H9 (cell line): ENCODE results near the gene ERN1. TPM values are rescaled to one million over a fixed set of nuclear protein-coding genes. Genes with fewer than 3 reads are reported as not detected.

Experiments used
- DNase-seq: peaks from one replicate; pipeline ENCODE4 v3.0.0-alpha.2; 2017
- H2AFZ ChIP-seq: one replicate; pipeline ENCODE4 v1.6.1; 2013; ENCODE audit warnings: mild to moderate bottlenecking, low read length, control low read depth, moderate library complexity
- H2AK5ac ChIP-seq: 2 replicates; pipeline ENCODE4 v1.6.1; 2013; ENCODE audit warnings: low read length, control low read depth, mixed read lengths; ENCODE audit not compliant: insufficient read length
- H2BK120ac ChIP-seq: one replicate; pipeline ENCODE4 v1.6.1; 2013; ENCODE audit warnings: low read depth, mild to moderate bottlenecking, low read length, control low read depth, inconsistent platforms; ENCODE audit not compliant: poor library complexity, severe bottlenecking
- H2BK12ac ChIP-seq: 2 replicates; pipeline ENCODE4 v1.6.1; 2013; ENCODE audit warnings: low read length, control low read depth, mixed read lengths, low read depth; ENCODE audit not compliant: insufficient read length
- H2BK15ac ChIP-seq: 2 replicates; pipeline ENCODE4 v1.6.1; 2013; ENCODE audit warnings: low read depth, low read length, control low read depth
- H2BK20ac ChIP-seq: one replicate; pipeline ENCODE4 v1.6.1; 2013; ENCODE audit warnings: low read depth, mild to moderate bottlenecking, low read length, control low read depth, inconsistent platforms; ENCODE audit not compliant: poor library complexity, severe bottlenecking
- H2BK5ac ChIP-seq: 2 replicates; pipeline ENCODE4 v1.6.1; 2013; ENCODE audit warnings: low read length, control low read depth, mixed read lengths; ENCODE audit not compliant: insufficient read length
- H3K14ac ChIP-seq: 2 replicates; pipeline ENCODE4 v1.6.1; 2013; ENCODE audit warnings: low read length, control low read depth; ENCODE audit not compliant: insufficient read depth
- H3K18ac ChIP-seq: 2 replicates; pipeline ENCODE4 v1.6.1; 2013; ENCODE audit warnings: low read depth, mild to moderate bottlenecking, mixed read lengths, low read length, control low read depth; ENCODE audit not compliant: insufficient read length
- H3K23ac ChIP-seq: 2 replicates; pipeline ENCODE4 v1.6.1; 2013; ENCODE audit warnings: low read length, control low read depth, mixed read lengths, low read depth; ENCODE audit not compliant: insufficient read length
- H3K23me2 ChIP-seq: 2 replicates; pipeline ENCODE4 v1.6.1; 2013; ENCODE audit warnings: low read depth, mild to moderate bottlenecking, mixed read lengths, low read length, control low read depth; ENCODE audit not compliant: insufficient read length, poor library complexity, severe bottlenecking
- H3K27ac ChIP-seq: 2 replicates; pipeline ENCODE4 v1.5.1; 2013; ENCODE audit warnings: low read length, control low read depth, mixed read lengths, low read depth; ENCODE audit not compliant: insufficient read length
- H3K27me3 ChIP-seq: 2 replicates; pipeline ENCODE4 v1.6.1; 2013; ENCODE audit warnings: low read length, control low read depth, inconsistent platforms; ENCODE audit not compliant: insufficient read depth
- H3K4ac ChIP-seq: 2 replicates; pipeline ENCODE4 v1.6.1; 2013; ENCODE audit warnings: low read depth, mild to moderate bottlenecking, control low read depth, inconsistent platforms, low read length, moderate library complexity
- H3K4me1 ChIP-seq: 2 replicates; pipeline ENCODE4 v1.6.1; 2013; ENCODE audit warnings: low read length, control low read depth, inconsistent platforms; ENCODE audit not compliant: insufficient read depth
- H3K4me2 ChIP-seq: 2 replicates; pipeline ENCODE4 v1.6.1; 2013; ENCODE audit warnings: low read length, control low read depth, mixed read lengths; ENCODE audit not compliant: insufficient read length, insufficient read depth
- H3K56ac ChIP-seq: 2 replicates; pipeline ENCODE4 v1.6.1; 2013; ENCODE audit warnings: low read depth, mild to moderate bottlenecking, mixed read lengths, low read length, control low read depth; ENCODE audit not compliant: insufficient read length
- H3K79me1 ChIP-seq: 2 replicates; pipeline ENCODE4 v1.6.1; 2013; ENCODE audit warnings: low read depth, mild to moderate bottlenecking, moderate library complexity, low read length, control low read depth, inconsistent platforms; ENCODE audit not compliant: insufficient read depth, poor library complexity, severe bottlenecking
- H3K79me2 ChIP-seq: 2 replicates; pipeline ENCODE4 v1.6.1; 2013; ENCODE audit warnings: low read length, control low read depth, inconsistent platforms; ENCODE audit not compliant: insufficient read depth
- H3K9ac ChIP-seq: 2 replicates; pipeline ENCODE4 v1.6.1; 2013; ENCODE audit warnings: low read length, control low read depth, mixed read lengths; ENCODE audit not compliant: insufficient read length; ENCODE audit errors: extremely low read depth
- H3K9me3 ChIP-seq: one replicate; pipeline ENCODE4 v1.6.1; 2013; ENCODE audit warnings: low read depth, low read length, inconsistent platforms; ENCODE audit not compliant: control insufficient read depth
- H3T11ph ChIP-seq: one replicate; pipeline ENCODE4 v1.6.1; 2013; ENCODE audit warnings: mild to moderate bottlenecking, low read length, control low read depth, inconsistent platforms
- H4K20me1 ChIP-seq: one replicate; pipeline ENCODE4 v1.6.1; 2013; ENCODE audit not compliant: control insufficient read depth, insufficient read length, insufficient read depth
- H4K5ac ChIP-seq: 2 replicates; pipeline ENCODE4 v1.6.1; 2013; ENCODE audit warnings: low read depth, mild to moderate bottlenecking, mixed read lengths, low read length, control low read depth; ENCODE audit not compliant: insufficient read length
- H4K8ac ChIP-seq: replicated peaks from 2 replicates; pipeline ENCODE4 v1.6.1; 2013; ENCODE audit warnings: low read length, control low read depth, mixed read lengths, low read depth; ENCODE audit not compliant: insufficient read length
- H4K91ac ChIP-seq: 2 replicates; pipeline ENCODE4 v1.6.1; 2013; ENCODE audit warnings: low read depth, mild to moderate bottlenecking, moderate library complexity, mixed read lengths, low read length, control low read depth; ENCODE audit not compliant: insufficient read length
- H3K27ac Mint-ChIP-seq, 3 experiments: 2 replicates in 2 of 3; 3 replicates in 1 of 3; pipeline ENCODE4 v1.8.0; 2020 to 2021; ENCODE audit warnings: mixed read lengths in 3 of 3, mild to moderate bottlenecking in 1 of 3, moderate library complexity in 1 of 3
- H3K27me3 Mint-ChIP-seq: 2 replicates; pipeline ENCODE4 v1.8.0; 2021; ENCODE audit warnings: low read depth, mild to moderate bottlenecking, moderate library complexity, mixed read lengths
- H3K36me3 Mint-ChIP-seq, 3 experiments: 2 replicates in 2 of 3; 3 replicates in 1 of 3; pipeline ENCODE4 v1.8.0; 2020 to 2021; ENCODE audit warnings: low read depth in 3 of 3, mixed read lengths in 3 of 3; ENCODE audit not compliant: insufficient read depth in 1 of 3
- H3K4me1 Mint-ChIP-seq, 2 experiments: 2 replicates each; pipeline ENCODE4 v1.8.0; 2020; ENCODE audit warnings: mixed read lengths in 2 of 2
- H3K4me3 Mint-ChIP-seq, 2 experiments: 2 replicates in 1 of 2; 3 replicates in 1 of 2; pipeline ENCODE4 v1.8.0; 2020 to 2021; ENCODE audit warnings: mild to moderate bottlenecking in 2 of 2, mixed read lengths in 2 of 2, moderate library complexity in 1 of 2
- H3K9me3 Mint-ChIP-seq, 2 experiments: 2 replicates in 1 of 2; 3 replicates in 1 of 2; pipeline ENCODE4 v1.8.0; 2020; ENCODE audit warnings: mild to moderate bottlenecking in 2 of 2, mixed read lengths in 2 of 2, moderate library complexity in 1 of 2
- WGBS: extraction: QIAGEN DNeasy Blood & Tissue Kit; methylation state at CpG from one replicate; pipeline ENCODE4 v1.1.7; 2013; ENCODE audit warnings: missing lambda C conversion rate, low lambda C conversion rate, mixed read lengths; ENCODE audit not compliant: insufficient read length; ENCODE audit errors: extremely low coverage; 5-methylcytosine and 5-hydroxymethylcytosine counted together
- total RNA-seq: library from RNA; stranded (reverse); gene quantifications from 2 replicates; pipeline ENCODE4 v1.2.1, GENCODE V29; 2021
- TF ChIP-seq, protein P1 (sequence below): fragments of 200-600 bp; sonication (generic); conservative IDR thresholded peaks from 3 replicates; pipeline ENCODE4 v1.8.0; 2021; ENCODE audit warnings: antibody characterized with exemption, mild to moderate bottlenecking

The ERN1 gene
- total RNA-seq, 1 experiment from 2014 or later = 5.0 TPM

DNA sequence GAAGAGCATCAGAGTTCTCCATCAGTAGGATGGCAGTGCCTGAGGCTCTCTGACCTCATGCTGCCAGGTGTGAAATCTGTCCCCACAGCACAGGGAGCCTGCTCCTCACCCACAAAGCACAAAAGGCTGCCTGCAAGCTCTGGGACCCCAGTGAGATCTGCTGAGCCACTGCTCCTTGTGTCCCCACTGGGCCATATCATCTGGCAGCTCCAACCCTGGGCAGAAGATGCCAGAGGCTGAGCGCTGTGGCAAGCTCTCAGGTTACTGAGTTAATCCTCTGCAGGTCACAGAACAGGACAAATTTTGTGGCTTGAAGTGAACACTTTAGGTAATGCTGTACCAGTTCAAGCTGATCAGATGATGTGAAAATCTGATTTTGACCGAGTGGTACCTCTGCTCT, 26.7 kb upstream of the ERN1 start:
- no peak overlapping the region for H2BK120ac ChIP-seq
- Mint-ChIP-seq H3K36me3 (peaks cover 0 to 12% (median 0%) of the 10 kb centered on the region in 3 experiments; a peak in 4 of 7 replicates), H3K27ac (no peak overlapping the region), H3K9me3 (no peaks in the 10 kb centered on the region), H3K4me1 (peaks cover 26 to 29% of the 10 kb centered on the region in 2 experiments), H3K27me3 (no peaks in the 10 kb centered on the region), H3K4me3 (no peak overlapping the region)
- H4K20me1 ChIP-seq = no peaks in the 10 kb centered on the region
- H3K4ac ChIP-seq = no peak overlapping the region
- H3K23me2 ChIP-seq = no peaks in the 10 kb centered on the region
- no peak overlapping the region for H2BK15ac ChIP-seq
- no peak overlapping the region for H3K23ac ChIP-seq
- DNase-seq = no peak
- H3K14ac ChIP-seq = no peak overlapping the region
- no CpG with 5 or more reads among the region's 2 CpGs for WGBS
- no peak overlapping the region for H3K4me2 ChIP-seq
- no peak overlapping the region for H4K5ac ChIP-seq
- H3K79me2 ChIP-seq = no peaks in the 10 kb centered on the region
- H2AFZ ChIP-seq = no peak overlapping the region
- no peak overlapping the region for H2BK12ac ChIP-seq
- H3K56ac ChIP-seq = no peak overlapping the region
- no peak overlapping the region for H4K8ac ChIP-seq
- H2BK5ac ChIP-seq = no peak overlapping the region
- no peak overlapping the region for H3K27ac ChIP-seq
- no peak overlapping the region for H2BK20ac ChIP-seq
- TF ChIP-seq, protein P1, sequence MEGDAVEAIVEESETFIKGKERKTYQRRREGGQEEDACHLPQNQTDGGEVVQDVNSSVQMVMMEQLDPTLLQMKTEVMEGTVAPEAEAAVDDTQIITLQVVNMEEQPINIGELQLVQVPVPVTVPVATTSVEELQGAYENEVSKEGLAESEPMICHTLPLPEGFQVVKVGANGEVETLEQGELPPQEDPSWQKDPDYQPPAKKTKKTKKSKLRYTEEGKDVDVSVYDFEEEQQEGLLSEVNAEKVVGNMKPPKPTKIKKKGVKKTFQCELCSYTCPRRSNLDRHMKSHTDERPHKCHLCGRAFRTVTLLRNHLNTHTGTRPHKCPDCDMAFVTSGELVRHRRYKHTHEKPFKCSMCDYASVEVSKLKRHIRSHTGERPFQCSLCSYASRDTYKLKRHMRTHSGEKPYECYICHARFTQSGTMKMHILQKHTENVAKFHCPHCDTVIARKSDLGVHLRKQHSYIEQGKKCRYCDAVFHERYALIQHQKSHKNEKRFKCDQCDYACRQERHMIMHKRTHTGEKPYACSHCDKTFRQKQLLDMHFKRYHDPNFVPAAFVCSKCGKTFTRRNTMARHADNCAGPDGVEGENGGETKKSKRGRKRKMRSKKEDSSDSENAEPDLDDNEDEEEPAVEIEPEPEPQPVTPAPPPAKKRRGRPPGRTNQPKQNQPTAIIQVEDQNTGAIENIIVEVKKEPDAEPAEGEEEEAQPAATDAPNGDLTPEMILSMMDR = no peak
- H3T11ph ChIP-seq = no peak overlapping the region
- no peaks in the 10 kb centered on the region for H3K9me3 ChIP-seq
- peaks cover 3% of the 10 kb centered on the region for H3K4me1 ChIP-seq
- H3K18ac ChIP-seq = no peak overlapping the region
- no peak overlapping the region for H3K9ac ChIP-seq
- H3K27me3 ChIP-seq = no peaks in the 10 kb centered on the region
- H2AK5ac ChIP-seq = no peak overlapping the region
- H3K79me1 ChIP-seq = no peaks in the 10 kb centered on the region
- no peak overlapping the region for H4K91ac ChIP-seq
